ENCODE data around the gene ONECUT2.

Gene ONECUT2

DNA sequence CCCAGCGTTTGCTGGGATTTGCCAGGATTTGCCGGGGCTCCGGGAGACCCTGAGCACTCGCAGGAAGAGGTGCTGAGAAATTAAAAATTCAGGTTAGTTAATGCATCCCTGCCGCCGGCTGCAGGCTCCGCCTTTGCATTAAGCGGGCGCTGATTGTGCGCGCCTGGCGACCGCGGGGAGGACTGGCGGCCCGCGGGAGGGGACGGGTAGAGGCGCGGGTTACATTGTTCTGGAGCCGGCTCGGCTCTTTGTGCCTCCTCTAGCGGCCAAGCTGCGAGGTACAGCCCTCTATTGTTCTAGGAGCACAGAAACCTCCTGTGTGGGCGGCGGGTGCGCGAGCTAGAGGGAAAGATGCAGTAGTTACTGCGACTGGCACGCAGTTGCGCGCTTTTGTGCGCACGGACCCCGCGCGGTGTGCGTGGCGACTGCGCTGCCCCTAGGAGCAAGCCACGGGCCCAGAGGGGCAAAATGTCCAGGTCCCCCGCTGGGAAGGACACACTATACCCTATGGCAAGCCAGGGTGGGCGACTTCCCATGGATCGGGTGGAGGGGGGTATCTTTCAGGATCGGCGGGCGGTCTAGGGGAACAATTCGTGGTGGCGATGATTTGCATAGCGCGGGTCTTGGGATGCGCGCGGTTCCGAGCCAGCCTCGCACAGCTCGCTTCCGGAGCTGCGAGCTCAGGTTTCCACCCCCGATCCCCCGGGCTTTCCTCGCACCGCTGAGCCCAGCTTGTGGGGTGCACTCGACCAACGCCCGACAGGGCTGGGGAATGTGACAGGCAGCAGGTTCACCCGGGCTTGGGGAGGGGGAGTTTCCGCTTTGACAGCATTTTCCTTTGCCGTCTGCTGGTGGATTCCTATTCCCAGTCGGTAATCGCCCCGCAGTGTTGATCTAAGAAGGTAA is 2.8 kb downstream of the ONECUT2 start:
- Histone ChIP-seq H3K36me3 (ENCODE audit: control insufficient read depth in 2 of 2, insufficient read depth in 2 of 2, low read length in 2 of 2) (no peaks in the 10 kb centered on the region), H3K9ac (ENCODE audit: low read depth in 1 of 2, low read length in 2 of 2) (no peak overlapping the region), H3K4me3 (ENCODE audit: low read length in 2 of 2) (peak overlapping the region in 1 of 2 donors; percentile 20), H3K27me3 (ENCODE audit: control insufficient read depth in 2 of 2, insufficient read depth in 2 of 2, low read length in 2 of 2) (peaks cover 76 to 89% of the 10 kb centered on the region in 2 donors), H3K4me1 (ENCODE audit: control insufficient read depth in 2 of 2, insufficient read depth in 2 of 2, low read length in 2 of 2) (peaks cover 20 to 25% of the 10 kb centered on the region in 2 donors), H3K27ac (ENCODE audit: low read depth in 2 of 2, low read length in 2 of 2) (no peak overlapping the region), H3K9me3 (ENCODE audit: control insufficient read depth in 2 of 2, low read length in 2 of 2) (no peaks in the 10 kb centered on the region)

DNA sequence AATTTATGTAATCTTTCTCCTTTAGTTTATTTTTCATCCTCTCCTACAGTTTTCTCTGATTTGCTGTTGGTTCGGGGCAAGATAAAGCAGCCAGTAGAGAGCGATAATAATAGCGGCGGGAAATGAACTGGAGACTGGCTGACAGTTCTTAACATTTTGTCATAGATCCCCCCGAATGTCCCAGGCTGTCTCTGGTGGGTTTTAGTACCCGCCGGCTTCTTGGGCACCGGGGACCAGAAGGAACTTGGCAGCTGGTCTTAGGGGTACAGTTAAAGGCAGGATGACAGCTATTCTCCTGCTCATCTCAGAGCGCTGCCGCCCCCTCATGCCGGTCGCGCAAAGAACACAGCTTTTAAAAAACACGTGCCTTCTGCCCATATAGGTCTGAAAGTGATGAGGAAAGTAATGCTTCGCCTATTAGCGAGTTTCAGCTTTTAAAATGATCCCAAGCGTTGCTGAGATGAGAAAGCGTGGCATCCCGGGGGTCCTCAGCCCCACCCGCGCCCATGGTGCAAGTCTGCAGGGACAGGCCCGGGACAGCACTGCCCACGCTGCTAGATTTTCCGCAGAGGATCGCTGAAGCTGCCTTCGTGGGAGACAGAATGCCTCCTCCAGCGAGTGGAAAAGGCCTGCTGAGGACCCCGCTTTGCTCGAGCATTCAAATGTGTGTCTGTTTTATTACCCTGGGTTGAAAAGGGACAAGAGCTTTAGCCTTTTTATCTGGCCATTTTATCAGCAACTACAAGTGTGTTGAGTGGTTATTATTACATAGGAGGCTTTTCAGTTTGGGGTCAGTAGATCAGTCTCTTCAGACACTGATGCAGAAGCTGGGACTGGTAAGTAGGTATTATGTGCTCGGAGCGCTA is 3.8 kb downstream of the ONECUT2 start:
- peaks cover 75 to 86% of the 10 kb centered on the region in 2 donors for H3K27me3 ChIP-seq (ENCODE audit: control insufficient read depth in 2 of 2, insufficient read depth in 2 of 2, low read length in 2 of 2)
- no peaks in the 10 kb centered on the region for H3K36me3 ChIP-seq (ENCODE audit: control insufficient read depth in 2 of 2, insufficient read depth in 2 of 2, low read length in 2 of 2)
- H3K4me1 ChIP-seq (ENCODE audit: control insufficient read depth in 2 of 2, insufficient read depth in 2 of 2, low read length in 2 of 2): peaks cover 17 to 25% of the 10 kb centered on the region in 2 donors
- H3K9me3 ChIP-seq (ENCODE audit: control insufficient read depth in 2 of 2, low read length in 2 of 2): no peaks in the 10 kb centered on the region
- no peak overlapping the region for H3K27ac ChIP-seq (ENCODE audit: low read depth in 2 of 2, low read length in 2 of 2)
- H3K9ac ChIP-seq (ENCODE audit: low read depth in 1 of 2, low read length in 2 of 2): no peak overlapping the region
- H3K4me3 ChIP-seq (ENCODE audit: low read length in 2 of 2): no peak overlapping the region

DNA sequence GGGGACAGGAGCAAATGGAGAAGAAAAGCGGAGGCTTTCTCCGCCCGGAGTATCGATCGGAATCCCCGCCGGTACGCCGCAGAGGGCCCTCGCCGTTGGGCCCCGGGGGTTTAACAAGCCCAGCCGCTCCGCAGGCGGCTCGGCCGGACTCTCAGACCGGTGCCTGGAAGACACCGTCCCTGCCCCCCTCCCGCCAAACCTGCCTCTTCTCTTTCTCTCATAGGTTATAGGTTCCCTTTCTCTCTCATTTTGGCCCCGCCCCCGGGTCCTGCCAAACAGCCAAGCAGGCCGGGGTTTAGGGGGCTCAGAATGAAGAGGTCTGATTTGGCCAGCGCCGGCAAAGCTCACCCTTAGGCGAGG is 4.4 kb downstream of the ONECUT2 start:
- H3K9me3 ChIP-seq (ENCODE audit: control insufficient read depth in 2 of 2, low read length in 2 of 2): no peaks in the 10 kb centered on the region
- H3K36me3 ChIP-seq (ENCODE audit: control insufficient read depth in 2 of 2, insufficient read depth in 2 of 2, low read length in 2 of 2): no peaks in the 10 kb centered on the region
- no peak overlapping the region for H3K27ac ChIP-seq (ENCODE audit: low read depth in 2 of 2, low read length in 2 of 2)
- H3K4me3 ChIP-seq (ENCODE audit: low read length in 2 of 2): no peak overlapping the region
- H3K9ac ChIP-seq (ENCODE audit: low read depth in 1 of 2, low read length in 2 of 2): no peak overlapping the region
- H3K27me3 ChIP-seq (ENCODE audit: control insufficient read depth in 2 of 2, insufficient read depth in 2 of 2, low read length in 2 of 2): peaks cover 76 to 80% of the 10 kb centered on the region in 2 donors
- peaks cover 12 to 20% of the 10 kb centered on the region in 2 donors for H3K4me1 ChIP-seq (ENCODE audit: control insufficient read depth in 2 of 2, insufficient read depth in 2 of 2, low read length in 2 of 2)

DNA sequence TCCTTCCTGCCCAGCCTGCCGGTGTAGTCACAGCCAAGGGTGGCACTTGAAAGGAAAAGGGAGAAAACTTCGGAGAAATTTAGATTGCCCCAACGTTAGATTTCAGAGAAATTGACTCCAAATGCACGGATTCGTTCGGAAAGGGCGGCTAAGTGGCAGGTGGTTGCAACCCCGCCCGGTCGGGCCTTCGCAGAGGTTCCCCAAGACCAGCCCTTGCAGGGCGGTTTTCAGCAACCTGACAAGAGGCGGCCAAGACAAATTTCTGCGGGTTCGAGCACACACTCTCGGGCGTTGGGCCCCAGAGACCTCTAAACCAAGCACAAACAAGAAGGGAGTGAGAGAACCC is 4.8 kb downstream of the ONECUT2 start:
- H3K9ac ChIP-seq (ENCODE audit: low read depth in 1 of 2, low read length in 2 of 2): no peak overlapping the region
- H3K4me3 ChIP-seq (ENCODE audit: low read length in 2 of 2): no peak overlapping the region

DNA sequence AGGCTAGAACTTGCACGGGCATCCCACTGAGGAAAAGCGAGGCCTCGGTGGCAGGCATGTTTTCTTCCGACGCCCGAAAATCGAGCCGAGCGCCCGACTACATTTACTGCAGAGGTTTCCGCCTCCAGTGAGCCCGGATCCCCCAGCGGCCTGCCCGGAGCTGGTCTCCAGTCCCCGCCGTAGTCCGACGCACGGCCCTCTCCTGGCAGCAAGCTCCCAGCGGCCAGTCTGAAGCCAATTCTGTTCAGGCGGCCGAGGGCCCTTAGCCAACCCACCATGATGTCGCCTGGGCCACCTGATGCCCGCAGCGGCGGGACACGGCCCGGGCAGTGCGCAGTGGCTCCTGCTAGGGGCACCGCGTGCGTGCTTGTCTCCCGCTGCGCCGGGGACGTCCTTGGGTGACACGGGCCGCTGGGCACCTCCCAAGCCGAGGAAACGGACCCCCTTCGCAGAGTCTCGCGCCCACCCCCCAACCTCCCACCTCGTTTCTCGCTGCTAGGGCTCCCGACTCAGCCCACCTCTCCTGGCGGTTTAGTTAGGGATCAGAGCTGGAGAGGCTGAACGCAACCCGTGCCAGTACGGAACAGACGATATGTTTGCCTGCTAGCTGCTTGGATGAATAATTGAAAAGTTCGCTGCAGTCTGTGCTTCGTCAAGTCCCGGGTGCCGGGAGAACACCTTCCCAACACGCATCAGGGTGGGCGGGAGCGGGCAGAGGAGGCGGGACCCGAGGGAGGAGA is 5.3 kb downstream of the ONECUT2 start:
- no peak overlapping the region for H3K4me3 ChIP-seq (ENCODE audit: low read length in 2 of 2)
- peaks cover 12 to 20% of the 10 kb centered on the region in 2 donors for H3K4me1 ChIP-seq (ENCODE audit: control insufficient read depth in 2 of 2, insufficient read depth in 2 of 2, low read length in 2 of 2)
- H3K9me3 ChIP-seq (ENCODE audit: control insufficient read depth in 2 of 2, low read length in 2 of 2): no peaks in the 10 kb centered on the region
- H3K27ac ChIP-seq (ENCODE audit: low read depth in 2 of 2, low read length in 2 of 2): no peak overlapping the region
- peaks cover 74 to 81% of the 10 kb centered on the region in 2 donors for H3K27me3 ChIP-seq (ENCODE audit: control insufficient read depth in 2 of 2, insufficient read depth in 2 of 2, low read length in 2 of 2)
- H3K36me3 ChIP-seq (ENCODE audit: control insufficient read depth in 2 of 2, insufficient read depth in 2 of 2, low read length in 2 of 2): no peaks in the 10 kb centered on the region
- H3K9ac ChIP-seq (ENCODE audit: low read depth in 1 of 2, low read length in 2 of 2): no peak overlapping the region

More for the DNA sequence above, 4.8 kb downstream of the ONECUT2 start:
- no peaks in the 10 kb centered on the region for H3K36me3 ChIP-seq (ENCODE audit: control insufficient read depth in 2 of 2, insufficient read depth in 2 of 2, low read length in 2 of 2)
- H3K4me1 ChIP-seq (ENCODE audit: control insufficient read depth in 2 of 2, insufficient read depth in 2 of 2, low read length in 2 of 2): peaks cover 12 to 20% of the 10 kb centered on the region in 2 donors
- no peaks in the 10 kb centered on the region for H3K9me3 ChIP-seq (ENCODE audit: control insufficient read depth in 2 of 2, low read length in 2 of 2)
- H3K27me3 ChIP-seq (ENCODE audit: control insufficient read depth in 2 of 2, insufficient read depth in 2 of 2, low read length in 2 of 2): peaks cover 73 to 77% of the 10 kb centered on the region in 2 donors
- H3K27ac ChIP-seq (ENCODE audit: low read depth in 2 of 2, low read length in 2 of 2): no peak overlapping the region

DNA sequence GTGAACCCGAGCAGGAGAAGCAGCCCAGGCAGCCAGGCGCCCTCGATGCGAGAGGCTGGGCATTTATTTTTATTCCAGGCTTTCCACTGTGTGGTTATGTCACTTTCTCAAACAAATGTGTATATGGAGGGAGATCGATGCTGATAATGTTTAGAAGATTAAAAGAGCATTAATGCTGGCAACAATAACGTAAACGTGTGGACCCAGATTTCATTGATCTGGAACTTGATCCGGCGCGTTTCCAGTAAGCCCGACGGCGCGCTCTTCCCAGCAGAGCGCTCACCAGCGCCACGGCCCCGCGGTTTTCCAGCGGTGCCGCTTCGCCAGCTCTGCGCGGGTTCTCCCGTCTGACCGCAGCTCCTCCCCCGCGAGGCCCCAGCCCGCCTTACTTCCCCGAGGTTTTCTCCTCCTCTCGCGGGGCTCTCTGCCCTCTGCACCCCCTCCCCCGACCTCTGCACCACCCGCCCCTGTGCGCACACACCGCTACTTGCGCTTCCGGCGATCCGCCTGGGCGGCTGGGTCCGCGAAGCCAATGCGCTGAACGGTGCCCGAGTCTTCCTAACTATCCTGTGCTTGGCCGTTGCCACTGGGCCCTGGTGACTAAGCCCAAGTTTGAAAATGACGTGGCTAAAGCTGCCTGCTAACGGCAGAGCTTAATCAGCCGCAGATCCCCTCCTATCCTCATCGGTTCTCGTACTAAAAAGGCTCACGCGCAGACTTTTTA is 6.1 kb downstream of the ONECUT2 start:
- Histone ChIP-seq H3K27ac (ENCODE audit: low read depth in 2 of 2, low read length in 2 of 2) (no peak overlapping the region), H3K9me3 (ENCODE audit: control insufficient read depth in 2 of 2, low read length in 2 of 2) (no peaks in the 10 kb centered on the region), H3K27me3 (ENCODE audit: control insufficient read depth in 2 of 2, insufficient read depth in 2 of 2, low read length in 2 of 2) (peaks cover 75 to 81% of the 10 kb centered on the region in 2 donors), H3K4me3 (ENCODE audit: low read length in 2 of 2) (no peak overlapping the region), H3K4me1 (ENCODE audit: control insufficient read depth in 2 of 2, insufficient read depth in 2 of 2, low read length in 2 of 2) (peaks cover 12 to 17% of the 10 kb centered on the region in 2 donors), H3K36me3 (ENCODE audit: control insufficient read depth in 2 of 2, insufficient read depth in 2 of 2, low read length in 2 of 2) (no peaks in the 10 kb centered on the region), H3K9ac (ENCODE audit: low read depth in 1 of 2, low read length in 2 of 2) (no peak overlapping the region)

DNA sequence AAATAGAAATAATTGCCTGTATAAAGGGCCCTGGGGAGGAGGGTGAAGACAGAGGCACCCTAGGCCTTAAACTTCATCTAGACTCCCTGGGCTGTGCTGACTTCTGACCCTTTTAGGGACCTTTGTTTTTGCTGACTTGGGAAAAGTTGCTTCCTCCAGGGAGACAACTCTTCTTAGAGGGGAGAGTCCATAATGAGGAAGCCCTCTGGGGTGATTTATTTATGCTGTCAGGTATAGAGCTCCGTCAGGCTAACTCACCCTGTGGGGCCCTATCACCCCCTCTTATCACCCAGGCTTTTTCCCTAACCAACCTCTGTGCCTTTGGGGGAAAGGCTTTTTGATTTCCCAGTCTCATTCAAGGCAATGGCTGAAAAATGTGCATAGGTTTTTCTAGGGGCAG is 8.1 kb downstream of the ONECUT2 start:
- Histone ChIP-seq H3K36me3 (ENCODE audit: control insufficient read depth in 2 of 2, insufficient read depth in 2 of 2, low read length in 2 of 2) (no peaks in the 10 kb centered on the region), H3K27me3 (ENCODE audit: control insufficient read depth in 2 of 2, insufficient read depth in 2 of 2, low read length in 2 of 2) (peaks cover 58 to 62% of the 10 kb centered on the region in 2 donors), H3K9me3 (ENCODE audit: control insufficient read depth in 2 of 2, low read length in 2 of 2) (no peaks in the 10 kb centered on the region), H3K27ac (ENCODE audit: low read depth in 2 of 2, low read length in 2 of 2) (no peak overlapping the region), H3K4me1 (ENCODE audit: control insufficient read depth in 2 of 2, insufficient read depth in 2 of 2, low read length in 2 of 2) (peaks cover 4 to 5% of the 10 kb centered on the region in 2 donors), H3K9ac (ENCODE audit: low read depth in 1 of 2, low read length in 2 of 2) (no peak overlapping the region), H3K4me3 (ENCODE audit: low read length in 2 of 2) (no peak overlapping the region)

DNA sequence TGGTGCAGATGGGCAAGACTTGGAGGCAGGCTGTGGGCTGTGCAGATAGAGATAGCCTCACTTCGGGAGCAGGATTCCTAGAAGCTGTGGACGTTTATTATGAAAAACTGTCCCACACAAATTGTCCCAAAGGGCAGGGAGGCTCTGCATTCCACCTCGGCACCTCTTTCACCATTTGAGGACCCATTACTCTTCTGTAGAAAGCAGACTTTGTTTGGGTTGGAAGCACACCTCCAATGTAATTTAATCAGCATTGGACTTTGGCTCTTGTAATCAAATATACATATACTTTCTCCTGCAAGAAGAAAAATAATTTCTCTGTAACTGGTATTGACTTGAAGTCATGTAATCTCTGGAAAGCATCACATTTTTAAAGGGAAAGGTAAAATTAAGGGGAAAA is 8.5 kb downstream of the ONECUT2 start:
- peaks cover 0 to 2% of the 10 kb centered on the region in 2 donors for H3K4me1 ChIP-seq (ENCODE audit: control insufficient read depth in 2 of 2, insufficient read depth in 2 of 2, low read length in 2 of 2)
- H3K9ac ChIP-seq (ENCODE audit: low read depth in 1 of 2, low read length in 2 of 2): no peak overlapping the region
- no peak overlapping the region for H3K27ac ChIP-seq (ENCODE audit: low read depth in 2 of 2, low read length in 2 of 2)
- no peaks in the 10 kb centered on the region for H3K9me3 ChIP-seq (ENCODE audit: control insufficient read depth in 2 of 2, low read length in 2 of 2)
- H3K36me3 ChIP-seq (ENCODE audit: control insufficient read depth in 2 of 2, insufficient read depth in 2 of 2, low read length in 2 of 2): no peaks in the 10 kb centered on the region
- peaks cover 54 to 57% of the 10 kb centered on the region in 2 donors for H3K27me3 ChIP-seq (ENCODE audit: control insufficient read depth in 2 of 2, insufficient read depth in 2 of 2, low read length in 2 of 2)
- no peak overlapping the region for H3K4me3 ChIP-seq (ENCODE audit: low read length in 2 of 2)

DNA sequence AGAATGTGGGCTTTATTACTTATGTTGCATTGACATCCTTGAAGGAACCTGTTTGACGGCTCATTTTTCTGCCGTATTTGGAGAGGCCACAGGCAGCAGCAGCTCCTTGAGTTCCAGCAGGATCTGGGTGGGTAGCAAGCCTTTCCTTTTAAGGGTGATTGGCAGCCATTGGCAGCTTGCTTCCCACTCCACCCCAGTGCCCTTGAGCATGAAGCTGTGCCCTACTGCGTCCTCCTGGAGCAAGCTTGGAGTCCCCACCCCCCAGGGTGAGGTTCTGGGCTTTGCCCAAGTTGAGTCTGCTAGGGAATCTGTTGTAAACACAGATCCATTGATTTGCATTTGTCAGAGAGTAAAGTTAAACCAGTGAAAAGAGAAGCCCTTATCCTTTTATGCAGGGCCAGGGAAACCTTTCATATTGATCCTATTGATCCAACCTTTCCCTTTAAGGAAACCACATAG is 9.2 kb downstream of the ONECUT2 start:
- Histone ChIP-seq H3K9me3 (ENCODE audit: control insufficient read depth in 2 of 2, low read length in 2 of 2) (no peaks in the 10 kb centered on the region), H3K36me3 (ENCODE audit: control insufficient read depth in 2 of 2, insufficient read depth in 2 of 2, low read length in 2 of 2) (no peaks in the 10 kb centered on the region), H3K27me3 (ENCODE audit: control insufficient read depth in 2 of 2, insufficient read depth in 2 of 2, low read length in 2 of 2) (peaks cover 47 to 51% of the 10 kb centered on the region in 2 donors), H3K4me3 (ENCODE audit: low read length in 2 of 2) (no peak overlapping the region), H3K4me1 (ENCODE audit: control insufficient read depth in 2 of 2, insufficient read depth in 2 of 2, low read length in 2 of 2) (no peaks in the 10 kb centered on the region), H3K9ac (ENCODE audit: low read depth in 1 of 2, low read length in 2 of 2) (no peak overlapping the region), H3K27ac (ENCODE audit: low read depth in 2 of 2, low read length in 2 of 2) (no peak overlapping the region)
